Activated CD8-positive, alpha-beta T cell treated with anti-CD3 and anti-CD28 coated beads for 36 hours (primary cell): Measurements from ENCODE around the gene CD109. TPM values are rescaled to one million over a fixed set of nuclear protein-coding genes. Genes with fewer than 3 reads are reported as not detected.
A peak's percentile ranks its signal among the peaks of the same experiment; 100 is the strongest.

Experiments
- ATAC-seq: fragments of 200-7000 bp; cut with Tn5 transposase; one replicate; pipeline ENCODE4 v1.10.0; 2021; ENCODE audit warnings: mild to moderate bottlenecking, moderate library complexity
- CTCF ChIA-PET: fragments of 350-600 bp; sonication (Branson Sonifier 250); formaldehyde crosslinking; loops from one replicate; lab custom pipeline; 2021; ENCODE audit warnings: antibody characterized with exemption; lab: Charles Lee
- POLR2A ChIA-PET: fragments of 350-600 bp; sonication (Branson Sonifier 250); formaldehyde crosslinking; loops from one replicate; lab custom pipeline; 2021; ENCODE audit warnings: antibody characterized with exemption; lab: Charles Lee
- DNase-seq: peaks from one replicate; pipeline ENCODE4 v3.0.0-alpha.2; 2020
- H3K27ac Mint-ChIP-seq: one replicate; pipeline ENCODE4 v1.8.0; 2021; ENCODE audit warnings: mild to moderate bottlenecking, mixed read lengths
- H3K27me3 Mint-ChIP-seq: one replicate; pipeline ENCODE4 v1.8.0; 2021; ENCODE audit warnings: mixed read lengths
- H3K36me3 Mint-ChIP-seq: one replicate; pipeline ENCODE4 v1.8.0; 2021; ENCODE audit warnings: low read depth, mixed read lengths
- H3K4me1 Mint-ChIP-seq: one replicate; pipeline ENCODE4 v1.8.0; 2021; ENCODE audit warnings: low read depth, mixed read lengths
- H3K4me3 Mint-ChIP-seq: one replicate; pipeline ENCODE4 v1.8.0; 2021; ENCODE audit warnings: mild to moderate bottlenecking, moderate library complexity, mixed read lengths
- H3K9me3 Mint-ChIP-seq: one replicate; pipeline ENCODE4 v1.8.0; 2021; ENCODE audit warnings: mixed read lengths
- intact Hi-C: fragments of 100-400 bp; cut with micrococcal nuclease; formaldehyde crosslinking; loops from one replicate; pipeline ENCODE4 v1.10.0; 2022
- total RNA-seq, 2 experiments: library from RNA; stranded (reverse); gene quantifications; one replicate each; pipeline ENCODE4 v1.2.3, GENCODE V29; 2021
- TF ChIP-seq, protein P1 (sequence below): fragments of 200-600 bp; IDR thresholded peaks from one replicate; pipeline ENCODE4 v1.8.0; 2022; ENCODE audit warnings: antibody characterized with exemption, mild to moderate bottlenecking

Gene CD109
- total RNA-seq, 2 experiments from 2014 or later, result 9.5 to 10.6 TPM

GRCh38 chr6:73704260-73704659 lies 8.3 kb downstream of the CD109 start:
- intact Hi-C loops, result no loop called here
- CTCF ChIA-PET, result interaction anchor here (1.2 to 1.6 kb wide), 3 partner anchors 28 to 35 kb away, joined by 3 to 6 read pairs (median 6); no protein-coding TSS in a partner anchor
- DNase-seq, result peak; percentile 71
- Mint-ChIP-seq H3K4me1 (peaks cover 16% of the 10 kb centered on the region), H3K36me3 (peaks cover 7% of the 10 kb centered on the region), H3K4me3 (no peak overlapping the region), H3K9me3 (no peaks in the 10 kb centered on the region), H3K27ac (no peak overlapping the region), H3K27me3 (peaks cover 9% of the 10 kb centered on the region)
- TF ChIP-seq, protein P1, sequence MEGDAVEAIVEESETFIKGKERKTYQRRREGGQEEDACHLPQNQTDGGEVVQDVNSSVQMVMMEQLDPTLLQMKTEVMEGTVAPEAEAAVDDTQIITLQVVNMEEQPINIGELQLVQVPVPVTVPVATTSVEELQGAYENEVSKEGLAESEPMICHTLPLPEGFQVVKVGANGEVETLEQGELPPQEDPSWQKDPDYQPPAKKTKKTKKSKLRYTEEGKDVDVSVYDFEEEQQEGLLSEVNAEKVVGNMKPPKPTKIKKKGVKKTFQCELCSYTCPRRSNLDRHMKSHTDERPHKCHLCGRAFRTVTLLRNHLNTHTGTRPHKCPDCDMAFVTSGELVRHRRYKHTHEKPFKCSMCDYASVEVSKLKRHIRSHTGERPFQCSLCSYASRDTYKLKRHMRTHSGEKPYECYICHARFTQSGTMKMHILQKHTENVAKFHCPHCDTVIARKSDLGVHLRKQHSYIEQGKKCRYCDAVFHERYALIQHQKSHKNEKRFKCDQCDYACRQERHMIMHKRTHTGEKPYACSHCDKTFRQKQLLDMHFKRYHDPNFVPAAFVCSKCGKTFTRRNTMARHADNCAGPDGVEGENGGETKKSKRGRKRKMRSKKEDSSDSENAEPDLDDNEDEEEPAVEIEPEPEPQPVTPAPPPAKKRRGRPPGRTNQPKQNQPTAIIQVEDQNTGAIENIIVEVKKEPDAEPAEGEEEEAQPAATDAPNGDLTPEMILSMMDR, result no peak
- ATAC-seq, result peak; percentile 90
- POLR2A ChIA-PET, result no interaction called here

DNA sequence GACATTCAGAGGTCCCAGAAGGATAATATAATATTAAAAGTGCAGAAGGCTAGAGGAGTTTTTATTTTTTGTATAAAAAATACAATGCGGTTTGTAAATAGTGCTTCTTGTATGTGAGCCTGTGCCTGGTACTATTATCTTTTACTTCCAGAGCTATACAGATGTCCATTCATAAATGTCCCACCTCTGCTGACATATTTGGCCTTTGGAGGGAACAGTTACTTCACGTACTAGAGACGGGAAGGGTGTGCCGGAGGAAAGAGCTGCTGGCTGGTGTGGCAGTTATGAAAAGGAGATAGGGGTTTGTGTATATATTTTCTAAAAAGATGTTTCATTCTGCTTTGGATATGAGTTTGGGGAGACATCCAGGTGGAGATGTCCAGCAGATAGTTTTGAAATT lies 8.8 kb downstream of the CD109 start:
- ATAC-seq (no peak), DNase-seq (no peak)
- H3K4me1 Mint-ChIP-seq, result peaks cover 16% of the 10 kb centered on the region
- ChIA-PET POLR2A (no interaction called here), CTCF (interaction anchor here (1.1 kb wide), 1 partner anchor 29 kb away, joined by 3 read pairs; no protein-coding TSS in a partner anchor)
- intact Hi-C loops, result no loop called here
- no peak overlapping the region for H3K4me3 Mint-ChIP-seq
- H3K9me3 Mint-ChIP-seq, result no peaks in the 10 kb centered on the region
- TF ChIP-seq, protein P1, result no peak
- peaks cover 5% of the 10 kb centered on the region for H3K36me3 Mint-ChIP-seq
- peaks cover 5% of the 10 kb centered on the region for H3K27me3 Mint-ChIP-seq
- H3K27ac Mint-ChIP-seq, result no peak overlapping the region

- intact Hi-C loops, result no loop called here
- ChIA-PET CTCF (interaction anchor here (0.8 to 1.3 kb wide), 3 partner anchors 25 to 32 kb away, joined by 3 to 4 read pairs (median 3); no protein-coding TSS in a partner anchor), POLR2A (interaction anchor here (0.5 to 0.7 kb wide), 2 partner anchors 275 to 1074 kb away, joined by 3 read pairs; no protein-coding TSS in a partner anchor)
- H3K27me3 Mint-ChIP-seq, result peaks cover 1% of the 10 kb centered on the region
- H3K36me3 Mint-ChIP-seq, result peaks cover 5% of the 10 kb centered on the region
- DNase-seq, result no peak
- H3K27ac Mint-ChIP-seq, result no peak overlapping the region
- peaks cover 15% of the 10 kb centered on the region for H3K4me1 Mint-ChIP-seq
- TF ChIP-seq, protein P1, result no peak
- H3K4me3 Mint-ChIP-seq, result no peak overlapping the region
- ATAC-seq, result no peak
- no peaks in the 10 kb centered on the region for H3K9me3 Mint-ChIP-seq
Observed at GRCh38 chr6:73706971-73707370, 11.0 kb downstream of the CD109 start.

DNA sequence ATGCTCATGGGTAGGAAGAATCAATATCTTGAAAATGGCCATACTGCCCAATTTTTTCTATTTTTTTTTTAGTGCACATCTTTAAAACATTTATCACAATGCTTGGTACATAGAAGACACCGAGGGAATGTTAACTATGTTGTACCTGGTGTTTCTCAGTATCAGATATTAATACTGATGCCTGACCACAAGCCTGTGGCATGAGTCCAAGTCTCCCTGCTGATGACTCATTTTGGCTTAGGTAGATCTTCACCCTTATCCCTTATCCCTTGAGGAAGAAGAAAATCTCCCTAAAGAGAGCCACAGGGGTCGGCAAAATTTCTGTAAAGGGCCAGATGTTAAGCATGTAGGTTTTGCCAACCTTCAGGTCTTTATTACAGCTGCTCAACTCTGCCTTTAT lies 14.5 kb downstream of the CD109 start:
- Mint-ChIP-seq H3K36me3 (peaks cover 7% of the 10 kb centered on the region), H3K27ac (no peak overlapping the region), H3K27me3 (peaks cover 1% of the 10 kb centered on the region), H3K4me1 (peaks cover 13% of the 10 kb centered on the region), H3K9me3 (no peaks in the 10 kb centered on the region), H3K4me3 (no peak overlapping the region)
- intact Hi-C loops, result no loop called here
- TF ChIP-seq, protein P1, result no peak
- DNase-seq (no peak), ATAC-seq (no peak)
- POLR2A ChIA-PET, result no interaction called here
- CTCF ChIA-PET, result interaction anchor here (1.8 kb wide), 1 partner anchor 22 kb away, joined by 6 read pairs; no protein-coding TSS in a partner anchor

- intact Hi-C loops, result no loop called here
- Mint-ChIP-seq H3K27me3 (peaks cover 1% of the 10 kb centered on the region), H3K9me3 (no peaks in the 10 kb centered on the region), H3K4me1 (peaks cover 13% of the 10 kb centered on the region), H3K4me3 (no peak overlapping the region), H3K27ac (no peak overlapping the region), H3K36me3 (peaks cover 7% of the 10 kb centered on the region)
- TF ChIP-seq, protein P1, result no peak
- CTCF ChIA-PET, result interaction anchor here (1.8 kb wide), 1 partner anchor 22 kb away, joined by 6 read pairs; no protein-coding TSS in a partner anchor
- POLR2A ChIA-PET, result no interaction called here
- no peak for DNase-seq
- no peak for ATAC-seq
Observed at GRCh38 chr6:73710948-73711347, 14.9 kb downstream of the CD109 start.
